ENCODE data around the gene KCNQ1.

Gene KCNQ1

DNA sequence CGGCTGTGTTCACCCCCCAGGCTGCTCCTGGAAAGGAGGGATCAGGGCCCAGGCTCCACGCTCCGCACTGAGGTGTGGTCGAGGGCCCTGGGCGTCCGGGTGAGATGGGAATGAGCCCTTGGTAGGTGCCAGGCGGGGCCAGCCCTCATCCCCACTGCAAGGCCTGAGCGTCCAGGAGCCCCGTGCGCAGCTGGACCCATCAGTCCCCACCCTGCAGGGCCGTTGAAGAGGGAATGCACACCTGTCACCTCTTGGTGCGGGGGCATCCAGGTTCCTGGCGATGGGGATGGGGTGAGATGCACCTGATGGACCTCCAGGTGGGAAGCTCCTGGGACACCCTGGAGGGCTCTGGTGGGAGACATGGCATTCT is 72.2 kb downstream of the KCNQ1 start:
- no peak for DNase-seq (ENCODE audit: low read depth)
- H3K4me3 ChIP-seq (ENCODE audit: low read depth, low read length), result no peak overlapping the region
- TF ChIP-seq, protein P1, sequence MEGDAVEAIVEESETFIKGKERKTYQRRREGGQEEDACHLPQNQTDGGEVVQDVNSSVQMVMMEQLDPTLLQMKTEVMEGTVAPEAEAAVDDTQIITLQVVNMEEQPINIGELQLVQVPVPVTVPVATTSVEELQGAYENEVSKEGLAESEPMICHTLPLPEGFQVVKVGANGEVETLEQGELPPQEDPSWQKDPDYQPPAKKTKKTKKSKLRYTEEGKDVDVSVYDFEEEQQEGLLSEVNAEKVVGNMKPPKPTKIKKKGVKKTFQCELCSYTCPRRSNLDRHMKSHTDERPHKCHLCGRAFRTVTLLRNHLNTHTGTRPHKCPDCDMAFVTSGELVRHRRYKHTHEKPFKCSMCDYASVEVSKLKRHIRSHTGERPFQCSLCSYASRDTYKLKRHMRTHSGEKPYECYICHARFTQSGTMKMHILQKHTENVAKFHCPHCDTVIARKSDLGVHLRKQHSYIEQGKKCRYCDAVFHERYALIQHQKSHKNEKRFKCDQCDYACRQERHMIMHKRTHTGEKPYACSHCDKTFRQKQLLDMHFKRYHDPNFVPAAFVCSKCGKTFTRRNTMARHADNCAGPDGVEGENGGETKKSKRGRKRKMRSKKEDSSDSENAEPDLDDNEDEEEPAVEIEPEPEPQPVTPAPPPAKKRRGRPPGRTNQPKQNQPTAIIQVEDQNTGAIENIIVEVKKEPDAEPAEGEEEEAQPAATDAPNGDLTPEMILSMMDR (IDR thresholded peaks at IDR 0.05; ENCODE audit: low read depth, low read length, missing control alignments), result no peak
- in situ Hi-C loops (cut with HindIII; ENCODE audit: low sequenced_read_pairs), result no loop called here

DNA sequence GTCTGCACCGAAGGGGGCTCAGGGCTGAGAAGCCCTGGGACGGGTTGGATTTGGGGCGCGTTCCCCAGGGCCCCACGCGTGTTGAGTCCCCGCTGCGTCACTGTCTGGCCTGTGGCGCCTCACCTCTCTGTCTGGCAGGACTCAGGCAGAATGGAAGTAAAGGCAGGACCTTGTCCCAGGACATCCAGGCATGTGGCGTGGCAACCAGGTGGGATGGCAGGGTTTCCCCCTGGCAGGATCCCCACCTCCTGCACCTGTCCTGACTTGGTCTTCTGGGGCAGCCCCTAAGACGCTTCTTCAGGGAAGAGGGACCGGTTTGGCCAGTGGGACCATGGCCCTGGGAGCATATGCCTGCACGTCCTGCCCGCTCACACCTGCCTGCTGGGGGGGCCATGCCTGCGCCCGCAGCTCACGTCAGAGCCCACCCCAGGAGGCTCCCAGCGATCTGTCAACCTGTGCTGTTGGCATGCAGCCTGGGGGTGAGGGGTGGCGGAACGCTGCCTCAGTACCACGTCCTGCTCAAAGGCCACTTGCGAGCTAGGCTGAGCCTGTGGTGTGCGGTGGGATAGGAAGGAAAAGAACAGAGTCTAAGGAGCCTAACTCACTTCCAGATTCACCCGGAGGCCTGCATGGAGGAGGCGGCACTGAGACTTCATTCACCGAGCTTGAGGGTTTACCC is 72.7 kb downstream of the KCNQ1 start:
- TF ChIP-seq, protein P1 (IDR thresholded peaks at IDR 0.05; ENCODE audit: low read depth, low read length, missing control alignments), result no peak
- H3K4me3 ChIP-seq (ENCODE audit: low read depth, low read length), result no peak overlapping the region
- in situ Hi-C loops (cut with HindIII; ENCODE audit: low sequenced_read_pairs), result no loop called here
- DNase-seq (ENCODE audit: low read depth), result no peak

DNA sequence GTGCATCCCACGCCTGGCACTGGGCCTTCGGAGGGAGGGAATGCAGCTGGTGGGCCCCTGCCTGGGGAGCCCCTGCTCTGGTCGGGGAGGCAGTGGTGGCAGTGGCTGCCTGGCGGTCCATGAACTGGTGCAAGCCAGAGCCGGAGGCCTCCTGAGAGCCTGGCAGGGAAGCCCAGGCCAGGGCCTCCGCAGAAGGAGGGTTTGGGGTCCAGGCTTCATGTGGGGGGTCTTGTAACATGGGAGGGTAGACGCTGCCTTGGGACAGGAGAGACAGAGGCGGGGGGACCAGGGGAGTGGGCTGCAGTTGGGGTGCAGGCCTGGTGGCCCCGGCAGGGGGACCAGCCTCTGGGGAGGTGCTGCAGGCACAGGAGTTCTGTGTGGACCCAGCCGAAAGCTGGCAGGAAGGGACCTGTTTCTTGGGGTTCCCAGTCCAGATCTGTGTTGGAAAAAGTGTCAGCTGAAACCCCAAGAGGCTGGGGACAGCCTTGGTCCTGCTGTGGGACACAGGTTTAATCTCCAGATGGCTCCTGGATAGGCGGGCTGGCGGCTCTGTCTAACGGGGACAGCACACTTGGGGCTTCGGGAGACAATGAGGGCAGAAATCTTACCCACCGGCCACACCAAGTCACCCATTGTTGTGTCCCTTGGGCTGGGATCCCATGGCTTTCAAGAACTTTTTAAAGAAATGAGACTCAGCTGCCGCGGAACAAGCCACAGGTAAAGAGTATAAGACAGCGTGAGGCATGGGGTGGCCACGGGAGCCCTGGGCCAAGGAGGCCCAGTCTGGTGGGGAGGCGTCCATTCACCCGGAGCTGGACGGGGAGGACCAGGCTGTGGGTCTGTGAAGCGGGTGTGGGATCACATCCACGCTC is 73.5 kb downstream of the KCNQ1 start:
- DNase-seq (ENCODE audit: low read depth), result no peak
- in situ Hi-C loops (cut with HindIII; ENCODE audit: low sequenced_read_pairs), result no loop called here
- no peak overlapping the region for H3K4me3 ChIP-seq (ENCODE audit: low read depth, low read length)

DNA sequence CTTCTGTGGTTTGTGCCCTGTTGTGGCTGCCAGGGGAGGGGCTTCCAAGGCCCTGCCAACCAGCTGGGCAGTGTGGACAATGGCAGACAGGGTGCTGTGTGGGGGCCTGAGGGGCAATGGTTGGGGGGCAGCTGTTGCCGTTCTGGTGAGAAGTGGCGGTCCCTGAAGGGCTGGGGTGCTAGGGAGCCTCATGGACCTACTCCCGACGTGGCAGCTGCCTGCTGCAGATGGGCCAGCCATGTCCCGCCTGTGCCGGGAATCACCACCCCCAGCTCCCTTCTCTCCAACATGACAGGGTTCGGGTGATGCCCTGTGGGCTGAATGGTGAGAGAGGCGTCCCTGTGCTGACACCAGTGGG is 74.2 kb downstream of the KCNQ1 start:
- TF ChIP-seq, protein P1 (IDR thresholded peaks at IDR 0.05; ENCODE audit: low read depth, low read length, missing control alignments), result no peak
- no peak for DNase-seq (ENCODE audit: low read depth)
- in situ Hi-C loops (cut with HindIII; ENCODE audit: low sequenced_read_pairs), result no loop called here
- no peak overlapping the region for H3K4me3 ChIP-seq (ENCODE audit: low read depth, low read length)

More for the DNA sequence above, 73.5 kb downstream of the KCNQ1 start:
- TF ChIP-seq, protein P1 (IDR thresholded peaks at IDR 0.05; ENCODE audit: low read depth, low read length, missing control alignments), result no peak

DNA sequence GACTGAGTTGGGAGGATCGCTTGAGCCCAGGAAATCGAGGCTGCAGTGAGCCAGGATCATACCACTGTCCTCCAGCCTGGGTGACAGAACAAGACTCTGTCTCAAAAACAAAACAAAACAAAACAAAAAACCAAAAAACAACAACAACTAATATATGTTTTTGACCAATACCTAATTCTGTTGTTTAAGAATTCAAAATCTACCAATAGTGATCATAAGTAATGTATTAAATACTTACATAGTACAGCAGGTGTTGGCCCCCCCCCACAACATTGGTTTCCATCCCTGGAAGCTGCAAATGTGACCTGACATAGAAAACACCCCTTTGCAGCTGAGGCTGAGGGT is 74.7 kb downstream of the KCNQ1 start:
- TF ChIP-seq, protein P1 (IDR thresholded peaks at IDR 0.05; ENCODE audit: low read depth, low read length, missing control alignments), result no peak
- in situ Hi-C loops (cut with HindIII; ENCODE audit: low sequenced_read_pairs), result no loop called here
- DNase-seq (ENCODE audit: low read depth), result no peak
- no peak overlapping the region for H3K4me3 ChIP-seq (ENCODE audit: low read depth, low read length)

DNA sequence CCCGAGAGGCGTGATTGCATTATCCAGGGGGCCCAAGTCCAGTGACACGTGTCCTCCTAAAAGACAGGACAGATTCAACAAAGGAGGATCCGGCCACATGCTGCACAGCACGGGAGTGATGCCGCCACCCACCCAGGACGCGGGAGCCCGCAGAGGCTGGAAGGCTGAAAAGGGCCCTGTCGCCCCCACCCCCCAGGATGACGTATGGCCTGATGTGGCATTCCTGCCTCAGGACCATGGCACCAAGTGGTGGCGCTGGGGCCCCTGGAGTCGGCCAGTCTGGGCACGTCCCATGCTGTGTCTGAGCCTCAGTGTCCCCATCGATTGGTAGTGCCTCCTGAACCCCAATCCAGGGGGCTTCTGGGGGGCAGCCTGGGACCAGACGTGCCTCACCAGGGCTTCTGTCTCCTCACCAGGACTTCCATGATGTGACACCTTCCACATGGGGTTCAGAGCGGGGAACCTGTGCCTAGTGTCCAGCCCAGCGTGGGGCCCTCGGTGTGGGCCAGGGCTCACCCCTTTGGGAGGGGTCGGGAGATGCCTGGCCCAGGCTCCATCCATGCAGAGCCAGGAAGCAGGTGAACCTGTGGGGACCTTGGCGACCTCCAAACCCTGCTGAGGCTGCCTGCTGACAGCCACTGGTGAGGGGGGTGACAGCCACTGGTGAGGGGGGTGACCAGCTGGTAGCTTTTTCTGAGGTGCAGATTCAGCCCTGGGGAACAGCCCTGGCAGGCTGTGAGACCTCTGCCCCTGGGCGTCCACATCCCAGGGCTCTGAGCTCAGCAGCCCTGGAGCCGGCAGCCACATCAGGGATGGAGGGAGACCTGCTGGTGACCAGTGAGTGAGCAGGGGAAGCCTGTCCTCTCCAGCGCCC is 75.3 kb downstream of the KCNQ1 start:
- in situ Hi-C loops (cut with HindIII; ENCODE audit: low sequenced_read_pairs), result no loop called here
- TF ChIP-seq, protein P1 (IDR thresholded peaks at IDR 0.05; ENCODE audit: low read depth, low read length, missing control alignments), result no peak
- H3K4me3 ChIP-seq (ENCODE audit: low read depth, low read length), result no peak overlapping the region
- DNase-seq (ENCODE audit: low read depth), result no peak

Data from astrocyte of the cerebellum (primary cell).